Kidney (tissue), 14 donors: ENCODE measurements around the gene ZMYND15. TPM values are rescaled to one million over a fixed set of nuclear protein-coding genes. Genes with fewer than 3 reads are reported as not detected.
A peak's percentile ranks its signal among the peaks of the same experiment; 100 is the strongest.

Source experiments
- DNase-seq, 5 donors: peaks; one replicate each; pipeline ENCODE4 v3.0.0-alpha.2; 2013 to 2020
- FAIRE-seq: peaks from 2 replicates; lab custom pipeline; 2012; peaks lifted over from hg19 to GRCh38; lab: Jason Lieb, UNC
- H3K27ac ChIP-seq, 2 donors: one replicate each; pipeline ENCODE4 v1.7.0; 2013; ENCODE audit warnings: low read depth in 2 of 2, low read length in 2 of 2, inconsistent platforms in 1 of 2
- H3K27me3 ChIP-seq: one replicate; pipeline ENCODE4 v1.7.1; 2013; ENCODE audit warnings: low read length, inconsistent platforms; ENCODE audit not compliant: control insufficient read depth, insufficient read depth
- H3K36me3 ChIP-seq, 3 donors: one replicate each; pipeline versions ENCODE4 v1.7.0 to v1.7.1; 2013; ENCODE audit warnings: low read length in 3 of 3, control low read depth in 1 of 3, inconsistent platforms in 1 of 3; ENCODE audit not compliant: insufficient read depth in 3 of 3, control insufficient read depth in 2 of 3
- H3K4me1 ChIP-seq, 3 donors: one replicate each; pipeline versions ENCODE4 v1.7.0 to v1.7.1; 2013; ENCODE audit warnings: low read length in 3 of 3, inconsistent platforms in 1 of 3, low read depth in 1 of 3; ENCODE audit not compliant: control insufficient read depth in 2 of 3, insufficient read depth in 2 of 3
- H3K4me3 ChIP-seq, 3 donors: one replicate each; pipeline versions ENCODE4 v1.7.0 to v1.8.1; 2013; ENCODE audit warnings: low read length in 3 of 3, control low read depth in 1 of 3, inconsistent platforms in 1 of 3
- H3K9ac ChIP-seq, 3 donors: one replicate each; pipeline versions ENCODE4 v1.7.0 to v1.7.1; 2013; ENCODE audit warnings: low read length in 3 of 3, control low read depth in 1 of 3, inconsistent platforms in 1 of 3
- H3K9me3 ChIP-seq, 3 donors: one replicate each; pipeline versions ENCODE4 v1.7.0 to v1.7.1; 2013; ENCODE audit warnings: low read length in 3 of 3, control low read depth in 1 of 3, inconsistent platforms in 1 of 3; ENCODE audit not compliant: control insufficient read depth in 2 of 3, insufficient read depth in 1 of 3
- intact Hi-C: fragments of 100-400 bp; cut with DNase I; formaldehyde crosslinking; loops from one replicate; pipeline ENCODE4 v1.11.1; 2022
- polyA plus RNA-seq: library from polyadenylated mRNA; stranded (reverse); fragments of 350-450 nt; fragmentation: Illumina TruSeq; extraction: RNeasy Lipid Tissue Mini Kit (QIAGEN cat#74804); gene quantifications from one replicate; pipeline ENCODE4 v1.2.3, GENCODE V29; 2014; ENCODE audit warnings: low read depth, low replicate concordance; ENCODE audit not compliant: insufficient read depth
- total RNA-seq: library from RNA; stranded (reverse); fragmentation: NEBNext Ultra II Directional; extraction: Animal tissue kit (Norgen Biotek cat#: 25700); gene quantifications from one replicate; pipeline ENCODE4 v1.2.1, GENCODE V29; 2021
- TF ChIP-seq, protein P1 (sequence below): IDR thresholded peaks from 3 replicates; pipeline ENCODE4 v1.5.1; 2012; ENCODE audit warnings: mild to moderate bottlenecking, moderate library complexity, borderline replicate concordance; ENCODE audit not compliant: insufficient read depth; ENCODE audit errors: extremely low read depth
- donor health status: control.
- donor health status: control.
- donor health status: control.
- donor health status: control.
- donor health status: control.
- donor health status: DM: yes; HTN: yes; CAD: no.
- donor health status: Normal renal cell carcinoma (clear cell type).

The ZMYND15 gene
- total and polyA plus RNA-seq, 2 donors from 2014 or later: 1.3 to 5.1 TPM

DNA sequence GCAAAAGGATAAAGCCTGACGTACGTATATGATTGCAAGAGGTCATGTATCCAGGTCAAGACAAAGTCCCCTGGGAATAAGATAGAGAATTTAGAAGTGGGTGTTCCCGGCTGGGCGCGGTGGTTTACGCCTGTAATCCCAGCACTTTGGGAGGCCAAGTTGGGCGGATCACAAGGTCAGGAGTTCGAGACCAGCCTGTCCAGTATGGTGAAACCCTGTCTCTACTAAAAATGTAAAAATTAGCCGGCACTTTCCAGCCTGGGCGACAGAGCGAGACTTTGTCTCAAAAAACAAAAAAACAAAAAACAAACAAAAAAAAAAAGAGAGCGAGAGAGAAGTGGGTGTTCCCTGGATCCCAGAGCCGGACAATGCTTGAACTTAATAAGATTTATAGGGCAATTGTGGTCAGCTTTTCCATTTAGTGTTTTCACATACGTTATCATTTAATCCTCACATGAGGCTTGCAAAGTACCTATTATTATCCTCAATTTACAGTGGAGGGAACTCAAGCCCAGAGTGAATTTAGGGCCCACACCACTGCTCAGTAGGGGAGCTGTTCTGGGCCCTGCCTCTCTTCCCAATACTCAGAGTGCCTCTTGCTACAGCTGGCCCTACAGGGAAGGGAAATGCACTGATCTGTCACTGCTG is 48.6 kb downstream of the ZMYND15 start:
- DNase-seq (no peak), FAIRE-seq (no peak)
- intact Hi-C loops: loop anchor here (5.0 kb wide), 1 partner anchor 94 kb away; no protein-coding TSS in a partner anchor
- peak overlapping the region; percentile 13 to 92 for H3K27ac ChIP-seq
- peaks cover 24% of the 10 kb centered on the region for H3K27me3 ChIP-seq
- H3K4me3 ChIP-seq: peak overlapping the region in 1 of 3 donors; percentile 83
- TF ChIP-seq, protein P1, sequence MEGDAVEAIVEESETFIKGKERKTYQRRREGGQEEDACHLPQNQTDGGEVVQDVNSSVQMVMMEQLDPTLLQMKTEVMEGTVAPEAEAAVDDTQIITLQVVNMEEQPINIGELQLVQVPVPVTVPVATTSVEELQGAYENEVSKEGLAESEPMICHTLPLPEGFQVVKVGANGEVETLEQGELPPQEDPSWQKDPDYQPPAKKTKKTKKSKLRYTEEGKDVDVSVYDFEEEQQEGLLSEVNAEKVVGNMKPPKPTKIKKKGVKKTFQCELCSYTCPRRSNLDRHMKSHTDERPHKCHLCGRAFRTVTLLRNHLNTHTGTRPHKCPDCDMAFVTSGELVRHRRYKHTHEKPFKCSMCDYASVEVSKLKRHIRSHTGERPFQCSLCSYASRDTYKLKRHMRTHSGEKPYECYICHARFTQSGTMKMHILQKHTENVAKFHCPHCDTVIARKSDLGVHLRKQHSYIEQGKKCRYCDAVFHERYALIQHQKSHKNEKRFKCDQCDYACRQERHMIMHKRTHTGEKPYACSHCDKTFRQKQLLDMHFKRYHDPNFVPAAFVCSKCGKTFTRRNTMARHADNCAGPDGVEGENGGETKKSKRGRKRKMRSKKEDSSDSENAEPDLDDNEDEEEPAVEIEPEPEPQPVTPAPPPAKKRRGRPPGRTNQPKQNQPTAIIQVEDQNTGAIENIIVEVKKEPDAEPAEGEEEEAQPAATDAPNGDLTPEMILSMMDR: no peak
- H3K4me1 ChIP-seq: peaks cover 0 to 25% (median 12%) of the 10 kb centered on the region in 3 donors
- no peaks in the 10 kb centered on the region for H3K36me3 ChIP-seq
- peak overlapping the region in 1 of 3 donors; percentile 80 for H3K9ac ChIP-seq
- H3K9me3 ChIP-seq: no peaks in the 10 kb centered on the region

DNA sequence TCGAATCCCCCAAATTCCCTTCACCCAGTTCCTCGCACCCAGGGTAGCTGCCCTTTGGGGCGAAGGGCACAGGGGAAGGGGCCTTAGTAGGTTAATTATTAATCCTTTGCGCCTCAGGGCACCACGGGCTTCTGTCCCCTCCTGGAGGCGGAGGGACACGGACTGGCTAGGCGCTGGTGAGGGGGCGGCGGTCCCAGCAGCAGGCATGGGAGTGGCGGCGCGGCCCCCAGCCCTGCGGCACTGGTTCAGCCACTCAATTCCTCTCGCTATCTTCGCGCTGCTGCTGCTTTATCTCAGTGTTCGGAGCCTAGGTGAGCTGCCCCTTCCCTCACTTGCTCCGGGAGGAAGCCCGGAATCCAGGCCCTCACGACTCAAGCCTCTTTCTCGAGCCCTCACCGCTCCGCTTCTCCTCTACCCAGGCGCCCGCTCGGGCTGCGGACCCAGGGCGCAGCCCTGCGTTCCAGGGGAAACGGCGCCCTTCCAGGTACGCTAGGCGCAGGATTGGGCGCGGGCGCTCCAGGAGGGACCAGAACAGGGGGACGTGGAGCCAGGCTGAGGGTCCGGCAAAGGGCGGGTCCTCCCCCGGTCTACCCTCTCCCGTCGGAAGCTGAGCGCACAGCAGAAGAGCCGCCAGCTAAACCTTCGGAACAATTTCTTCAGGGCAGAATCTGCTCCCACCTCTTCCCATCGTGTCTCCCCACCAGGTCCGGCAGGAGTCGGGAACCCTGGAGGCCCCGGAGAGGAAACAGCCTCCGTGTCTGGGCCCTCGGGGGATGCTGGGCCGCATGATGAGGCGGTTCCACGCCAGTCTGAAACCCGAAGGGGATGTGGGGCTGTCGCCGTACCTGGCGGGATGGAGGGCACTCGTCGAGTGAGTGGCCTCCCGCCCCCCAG is 49.4 kb downstream of the ZMYND15 start, which contains the start of gene GLTPD2:
TSS of gene GLTPD2 (plus strand) at position 158 of the 894 bp plus-strand sequence. CDS start at position 206, 48 bp downstream.
- peak in 4 of 5 donors; percentile 39 to 68 (median 53) for DNase-seq

DNA sequence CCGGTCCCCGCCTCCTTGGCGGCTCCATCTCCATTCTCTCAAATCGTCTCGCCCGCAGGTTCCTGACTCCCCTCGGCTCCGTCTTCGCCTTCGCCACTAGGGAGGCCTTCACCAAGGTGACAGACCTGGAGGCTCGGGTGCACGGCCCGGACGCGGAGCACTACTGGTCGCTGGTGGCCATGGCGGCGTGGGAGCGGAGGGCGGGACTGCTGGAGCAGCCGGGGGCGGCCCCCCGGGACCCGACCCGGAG is 50.0 kb downstream of the ZMYND15 start:
- no peak for DNase-seq
- intact Hi-C loops: loop anchor here (5.0 kb wide), 1 partner anchor 93 kb away; no protein-coding TSS in a partner anchor
- no peaks in the 10 kb centered on the region for H3K36me3 ChIP-seq
- peak overlapping the region; percentile 54 to 83 (median 57) for H3K4me3 ChIP-seq
- FAIRE-seq: no peak
- H3K9ac ChIP-seq: peak overlapping the region in 2 of 3 donors; percentile 73 to 80
- H3K4me1 ChIP-seq: peaks cover 0 to 25% (median 12%) of the 10 kb centered on the region in 3 donors
- H3K27me3 ChIP-seq: peaks cover 11% of the 10 kb centered on the region
- TF ChIP-seq, protein P1: no peak
- peak overlapping the region; percentile 92 to 93 for H3K27ac ChIP-seq
- no peaks in the 10 kb centered on the region for H3K9me3 ChIP-seq

More for the DNA sequence above, 49.4 kb downstream of the ZMYND15 start, which contains the start of gene GLTPD2:
- TF ChIP-seq, protein P1: no peak
- Histone ChIP-seq H3K9me3 (no peaks in the 10 kb centered on the region), H3K4me3 (peak within 1 kb of the TSS; percentile 54 to 83 (median 57)), H3K27ac (peak within 1 kb of the TSS; percentile 92 to 93), H3K36me3 (no peaks in the 10 kb centered on the region), H3K4me1 (peaks cover 0 to 25% (median 12%) of the 10 kb centered on the region in 3 donors), H3K27me3 (peaks cover 17% of the 10 kb centered on the region), H3K9ac (peak within 1 kb of the TSS in 2 of 3 donors; percentile 73 to 80)
- no peak for FAIRE-seq
- intact Hi-C loops: loop anchor here (5.0 kb wide), 1 partner anchor 93 kb away; no protein-coding TSS in a partner anchor
